A673 (cell line): Measurements from ENCODE around the gene COQ8B. TPM values are rescaled to one million over a fixed set of nuclear protein-coding genes. Genes with fewer than 3 reads are reported as not detected.
"Not testable (repeated sequence)": the region's sequence is repeated elsewhere in the genome, so short reads cannot be mapped to it uniquely, and the experiment has no call there.

Source experiments
- BruUV-seq: library from RNA; stranded (reverse); fragments of 400-500 nt; replicated peaks from 2 replicates; lab custom pipeline; 2021; lab: Mats Ljungman, UMichigan
- CTCF ChIA-PET: fragments of 300-600 bp; sonication (Branson Sonifier 250); formaldehyde crosslinking; loops from one replicate; lab custom pipeline; 2022; ENCODE audit warnings: antibody characterized with exemption; lab: Charles Lee
- POLR2A ChIA-PET: fragments of 300-600 bp; sonication (Branson Sonifier 250); formaldehyde crosslinking; loops from one replicate; lab custom pipeline; 2022; ENCODE audit warnings: antibody characterized with exemption; ENCODE audit not compliant: low non-redundant PET; lab: Charles Lee
- DNase-seq: peaks from one replicate; pipeline ENCODE4 v3.0.0-alpha.2; 2015; ENCODE audit warnings: low spot score
- H3K27ac ChIP-seq: fragments of 200-600 bp; sonication (generic); 2 replicates; pipeline ENCODE4 v1.5.1; 2016; ENCODE audit warnings: mixed run types, low read depth, mild to moderate bottlenecking, mixed read lengths, antibody characterized with exemption, low read length; ENCODE audit not compliant: poor library complexity, severe bottlenecking
- H3K27me3 ChIP-seq: fragments of 200-600 bp; sonication (generic); replicated peaks from 2 replicates; pipeline ENCODE4 v1.6.1; 2017; ENCODE audit warnings: mixed run types, low read depth, mild to moderate bottlenecking, mixed read lengths, antibody characterized with exemption, low read length; ENCODE audit not compliant: insufficient read depth, poor library complexity
- H3K36me3 ChIP-seq: fragments of 200-600 bp; sonication (generic); 2 replicates; pipeline ENCODE4 v1.6.1; 2016; ENCODE audit warnings: mixed run types, mild to moderate bottlenecking, mixed read lengths, antibody characterized with exemption, low read length; ENCODE audit not compliant: insufficient read depth, poor library complexity, severe bottlenecking
- H3K4me1 ChIP-seq: fragments of 200-600 bp; sonication (generic); 2 replicates; pipeline ENCODE4 v1.6.1; 2017; ENCODE audit warnings: mixed run types, mild to moderate bottlenecking, mixed read lengths, antibody characterized with exemption, low read length; ENCODE audit not compliant: insufficient read depth, poor library complexity, severe bottlenecking
- H3K4me3 ChIP-seq: fragments of 200-600 bp; sonication (generic); 2 replicates; pipeline ENCODE4 v1.5.1; 2016; ENCODE audit warnings: low read depth, mixed run types, mild to moderate bottlenecking, mixed read lengths, low read length; ENCODE audit not compliant: poor library complexity, severe bottlenecking
- H3K9me3 ChIP-seq: fragments of 200-600 bp; sonication (generic); 2 replicates; pipeline ENCODE4 v1.6.1; 2016; ENCODE audit warnings: mixed run types, low read depth, mild to moderate bottlenecking, mixed read lengths, antibody characterized with exemption, low read length; ENCODE audit not compliant: poor library complexity, severe bottlenecking
- CTCF ChIP-seq: fragments of 300-800, 200-600 bp; sonication (generic); conservative IDR thresholded peaks from 2 replicates; pipeline ENCODE4 v1.5.1; 2017; ENCODE audit warnings: low read depth, mild to moderate bottlenecking, antibody characterized with exemption, low read length, moderate library complexity, mixed read lengths
- EZH2 ChIP-seq: fragments of 200-600 bp; sonication (generic); IDR thresholded peaks from 2 replicates; pipeline ENCODE4 v1.6.1; 2017; ENCODE audit warnings: borderline replicate concordance, low read depth, mild to moderate bottlenecking, mixed read lengths, antibody characterized with exemption, low read length; ENCODE audit not compliant: poor library complexity, severe bottlenecking
- intact Hi-C: fragments of 100-400 bp; cut with micrococcal nuclease; formaldehyde crosslinking; loops from one replicate; pipeline ENCODE4 v1.10.0; 2022; ENCODE audit not compliant: unreplicated experiment
- total RNA-seq: library from RNA; stranded (reverse); gene quantifications from 2 replicates; pipeline ENCODE4 v1.2.3, GENCODE V29; 2021

COQ8B gene
- total RNA-seq, 1 experiment from 2014 or later: 34.1 TPM

GRCh38 chr19:40659116-40659515, 57.6 kb downstream of the COQ8B start:
- intact Hi-C loops: no loop called here
- TF ChIP-seq EZH2 (no peak), CTCF (no peak)
- H3K9me3 ChIP-seq: no peaks in the 10 kb centered on the region
- H3K36me3 ChIP-seq: no peaks in the 10 kb centered on the region
- ChIA-PET POLR2A (no interaction called here), CTCF (interaction anchor here (0.6 kb wide), 1 partner anchor 486 kb away, joined by 14 read pairs; no protein-coding TSS in a partner anchor)
- H3K4me3 ChIP-seq: no peak overlapping the region
- no peak overlapping the region for H3K27ac ChIP-seq
- no peak for DNase-seq
- H3K27me3 ChIP-seq: no peaks in the 10 kb centered on the region
- peaks cover 3% of the 10 kb centered on the region for H3K4me1 ChIP-seq
- no TSS peak for BruUV-seq

- Histone ChIP-seq H3K4me3 (no peak overlapping the region), H3K36me3 (no peaks in the 10 kb centered on the region), H3K9me3 (no peaks in the 10 kb centered on the region), H3K27ac (no peak overlapping the region), H3K4me1 (no peaks in the 10 kb centered on the region), H3K27me3 (no peaks in the 10 kb centered on the region)
- TF ChIP-seq CTCF (no peak), EZH2 (no peak)
- intact Hi-C loops: no loop called here
- ChIA-PET CTCF (no interaction called here), POLR2A (no interaction called here)
- no TSS peak for BruUV-seq
- DNase-seq: no peak
Observed at GRCh38 chr19:40658031-40658430, 58.7 kb downstream of the COQ8B start.

GRCh38 chr19:40655684-40656083, 61.0 kb downstream of the COQ8B start:
- not testable (repeated sequence) for BruUV-seq

GRCh38 chr19:40652303-40652702, 64.4 kb downstream of the COQ8B start:
- H3K4me1 ChIP-seq, H3K27me3 ChIP-seq, H3K36me3 ChIP-seq, CTCF ChIA-PET, intact Hi-C loops, H3K9me3 ChIP-seq, H3K27ac ChIP-seq, BruUV-seq, DNase-seq, H3K4me3 ChIP-seq, POLR2A ChIA-PET: not testable (repeated sequence)

More at GRCh38 chr19:40655684-40656083, 61.0 kb downstream of the COQ8B start:
- peak; percentile 30 for DNase-seq
- H3K27ac ChIP-seq, H3K4me3 ChIP-seq, intact Hi-C loops, POLR2A ChIA-PET, CTCF ChIA-PET, H3K4me1 ChIP-seq, H3K27me3 ChIP-seq, H3K9me3 ChIP-seq, H3K36me3 ChIP-seq: not testable (repeated sequence)
